Gastrocnemius medialis (tissue), 4 donors: ENCODE results near the gene GRID2. TPM values are rescaled to one million over a fixed set of nuclear protein-coding genes. Genes with fewer than 3 reads are reported as not detected.

ENCODE experiments used
- ATAC-seq, 2 donors: fragments of 150-250 bp; one replicate each; pipeline ENCODE4 v1.9.1; 2016
- DNase-seq, 2 donors: peaks; one replicate each; pipeline ENCODE4 v3.0.0-alpha.2; 2019
- H3K27ac ChIP-seq, 4 donors: fragments of 200-600 bp; sonication (generic); 1 replicate in 1 of 4; 2 replicates in 3 of 4; pipeline ENCODE4 v1.5.1; 2016 to 2018; ENCODE audit warnings: mild to moderate bottlenecking in 2 of 4, moderate library complexity in 1 of 4
- H3K27me3 ChIP-seq, 3 donors: fragments of 200-600 bp; sonication (generic) in 2 of 3; 1 replicate in 1 of 3; 2 replicates in 2 of 3; pipeline versions ENCODE4 v1.5.1 to v1.6.0; 2016 to 2019; ENCODE audit warnings: mild to moderate bottlenecking in 1 of 3, moderate library complexity in 1 of 3
- H3K36me3 ChIP-seq, 2 donors: fragments of 200-600 bp; sonication (generic) in 1 of 2; one replicate each; pipeline ENCODE4 v1.5.1; 2017 to 2018
- H3K4me1 ChIP-seq, 2 donors: fragments of 200-600 bp; sonication (generic) in 1 of 2; one replicate each; pipeline ENCODE4 v1.5.1; 2016 to 2017; ENCODE audit warnings: mild to moderate bottlenecking in 2 of 2
- H3K4me3 ChIP-seq, 4 donors: fragments of 200-600 bp; sonication (generic) in 3 of 4; 1 replicate in 1 of 4; 2 replicates in 3 of 4; pipeline ENCODE4 v1.5.1; 2016 to 2019; ENCODE audit warnings: mild to moderate bottlenecking in 2 of 4
- H3K9me3 ChIP-seq, 3 donors: fragments of 200-600 bp; sonication (generic) in 2 of 3; 1 replicate in 1 of 3; 2 replicates in 2 of 3; pipeline ENCODE4 v1.5.1; 2016 to 2019
- CTCF ChIP-seq, 5 experiments: fragments of 450-650 bp in 3 of 5; fragments of 200-600 bp in 2 of 5; sonication (generic) in 2 of 5; IDR thresholded peaks in 4 of 5; conservative IDR thresholded peaks in 1 of 5; 1 replicate in 4 of 5; 2 replicates in 1 of 5; pipeline ENCODE4 v1.5.1; 2016 to 2019; ENCODE audit warnings: antibody characterized with exemption in 5 of 5, mild to moderate bottlenecking in 3 of 5, moderate library complexity in 3 of 5
- POLR2A ChIP-seq, 2 donors: fragments of 450-650 bp; IDR thresholded peaks; one replicate each; pipeline ENCODE4 v1.6.1; 2017; ENCODE audit warnings: antibody characterized with exemption in 2 of 2, mild to moderate bottlenecking in 2 of 2, moderate library complexity in 2 of 2
- in situ Hi-C, 4 donors: fragments of 200-750 bp; cut with MboI; loops; one replicate each; pipeline versions ENCODE4 v1.15.0 to v1.8.0; 2017; ENCODE audit warnings: low sequenced_read_pairs in 4 of 4
- intact Hi-C: fragments of 100-400 bp; cut with DNase I; formaldehyde crosslinking; loops from one replicate; pipeline ENCODE4 v1.15.1; 2023; ENCODE audit warnings: low total_unique reads
- total RNA-seq, 4 donors: library from RNA; depleted of rRNA; stranded (reverse); fragments of >200 nt; gene quantifications; one replicate each; pipeline versions ENCODE4 v1.1.0 to v1.2.3, GENCODE V29; 2016

The GRID2 gene
- total RNA-seq, 4 donors from 2014 or later = not detected

GRCh38 chr4:92651536-92651935 lies 347.8 kb downstream of the GRID2 start:
- intact Hi-C loops (no loop called here), in situ Hi-C loops (no loop called here)
- Histone ChIP-seq H3K27me3 (no peaks in the 10 kb centered on the region), H3K9me3 (no peaks in the 10 kb centered on the region), H3K27ac (no peak overlapping the region), H3K4me3 (no peak overlapping the region), H3K36me3 (no peaks in the 10 kb centered on the region), H3K4me1 (no peaks in the 10 kb centered on the region)
- ATAC-seq = no peak
- no peak for TF ChIP-seq CTCF (IDR thresholded peaks at IDR 0.05 in 4 of 5, conservative IDR thresholded peaks at IDR 0.05 in 1 of 5)
- no peak for DNase-seq

- in situ Hi-C loops = no loop called here
- DNase-seq (no peak), ATAC-seq (no peak)
- intact Hi-C loops = no loop called here
- no peaks in the 10 kb centered on the region for H3K36me3 ChIP-seq
- no peak overlapping the region for H3K4me3 ChIP-seq
- no peaks in the 10 kb centered on the region for H3K4me1 ChIP-seq
- H3K27me3 ChIP-seq = no peaks in the 10 kb centered on the region
- TF ChIP-seq CTCF (IDR thresholded peaks at IDR 0.05 in 4 of 5, conservative IDR thresholded peaks at IDR 0.05 in 1 of 5) = no peak
- TF ChIP-seq POLR2A (IDR thresholded peaks at IDR 0.05) = no peak
- H3K9me3 ChIP-seq = no peaks in the 10 kb centered on the region
- H3K27ac ChIP-seq = no peak overlapping the region
Measured at GRCh38 chr4:92654084-92654483, 350.3 kb downstream of the GRID2 start.

- no peaks in the 10 kb centered on the region for H3K27me3 ChIP-seq
- H3K4me1 ChIP-seq = no peaks in the 10 kb centered on the region
- intact Hi-C loops (no loop called here), in situ Hi-C loops (no loop called here)
- DNase-seq = no peak
- H3K36me3 ChIP-seq = no peaks in the 10 kb centered on the region
- no peak for TF ChIP-seq POLR2A (IDR thresholded peaks at IDR 0.05)
- no peak for TF ChIP-seq CTCF (IDR thresholded peaks at IDR 0.05 in 4 of 5, conservative IDR thresholded peaks at IDR 0.05 in 1 of 5)
- no peak for ATAC-seq
- no peak overlapping the region for H3K4me3 ChIP-seq
- H3K9me3 ChIP-seq = no peaks in the 10 kb centered on the region
- H3K27ac ChIP-seq = no peak overlapping the region
Measured at GRCh38 chr4:92657695-92658094, 353.9 kb downstream of the GRID2 start.

GRCh38 chr4:92658318-92658717 lies 354.6 kb downstream of the GRID2 start:
- H3K4me3 ChIP-seq = no peak overlapping the region
- DNase-seq (no peak), ATAC-seq (no peak)
- H3K4me1 ChIP-seq = no peaks in the 10 kb centered on the region
- in situ Hi-C loops = no loop called here
- no peaks in the 10 kb centered on the region for H3K36me3 ChIP-seq
- no peaks in the 10 kb centered on the region for H3K27me3 ChIP-seq
- intact Hi-C loops = no loop called here
- H3K27ac ChIP-seq = no peak overlapping the region
- TF ChIP-seq POLR2A (IDR thresholded peaks at IDR 0.05) (no peak), CTCF (IDR thresholded peaks at IDR 0.05 in 4 of 5, conservative IDR thresholded peaks at IDR 0.05 in 1 of 5) (no peak)
- H3K9me3 ChIP-seq = no peaks in the 10 kb centered on the region

- Histone ChIP-seq H3K27ac (no peak overlapping the region), H3K9me3 (no peaks in the 10 kb centered on the region), H3K4me1 (no peaks in the 10 kb centered on the region), H3K27me3 (no peaks in the 10 kb centered on the region), H3K4me3 (no peak overlapping the region), H3K36me3 (no peaks in the 10 kb centered on the region)
- no peak for TF ChIP-seq POLR2A (IDR thresholded peaks at IDR 0.05)
- TF ChIP-seq CTCF (IDR thresholded peaks at IDR 0.05 in 4 of 5, conservative IDR thresholded peaks at IDR 0.05 in 1 of 5) = no peak
- no peak for DNase-seq
- intact Hi-C loops (no loop called here), in situ Hi-C loops (no loop called here)
- ATAC-seq = no peak
Measured at GRCh38 chr4:92677805-92678204, 374.0 kb downstream of the GRID2 start.
